HEK293 (cell line): ENCODE measurements around the gene TMEM259.

ENCODE experiments used
- ZBTB20 ChIP-seq: fragments of 450-650 bp; formaldehyde crosslinking; IDR thresholded peaks from 2 replicates; pipeline ENCODE4 v1.5.1; 2016; ENCODE audit warnings: missing biosample characterization, missing genetic modification characterization
- ZNF169 ChIP-seq: fragments of 450-650 bp; formaldehyde crosslinking; IDR thresholded peaks from 2 replicates; pipeline ENCODE4 v1.5.1; 2016; ENCODE audit warnings: missing biosample characterization, missing genetic modification characterization

- TF ChIP-seq ZBTB20 (no peak), ZNF169 (no peak)
Observed at GRCh38 chr19:963486-963951, 57.4 kb downstream of the TMEM259 start.
